Heart right ventricle (tissue), 16 donors: ENCODE measurements around the gene FILIP1L. TPM values are rescaled to one million over a fixed set of nuclear protein-coding genes. Genes with fewer than 3 reads are reported as not detected.

Source experiments
- ATAC-seq, 8 donors: fragments of 200-7000 bp; cut with Tn5 transposase; one replicate each; pipeline ENCODE4 v1.9.1; 2020; ENCODE audit warnings: mild to moderate bottlenecking in 8 of 8, moderate library complexity in 8 of 8, moderate number of reproducible peaks in 1 of 8
- DNase-seq, 2 donors: peaks; one replicate each; pipeline ENCODE4 v3.0.0-alpha.2; 2020
- H3K27ac ChIP-seq, 10 donors: fragments of 200-600 bp; sonication (generic) in 2 of 10; one replicate each; pipeline versions ENCODE4 v1.5.0 to v1.8.0; 2020 to 2022; ENCODE audit warnings: mild to moderate bottlenecking in 3 of 10
- H3K27me3 ChIP-seq, 7 donors: fragments of 200-600 bp; one replicate each; pipeline ENCODE4 v1.8.0; 2021 to 2022; ENCODE audit warnings: mild to moderate bottlenecking in 2 of 7
- H3K36me3 ChIP-seq, 9 donors: fragments of 200-600 bp; sonication (generic) in 1 of 9; one replicate each; pipeline versions ENCODE4 v1.5.0 to v1.8.0; 2020 to 2022; ENCODE audit warnings: mild to moderate bottlenecking in 2 of 9
- H3K4me1 ChIP-seq, 9 donors: fragments of 200-600 bp; sonication (generic) in 1 of 9; one replicate each; pipeline versions ENCODE4 v1.5.0 to v1.8.0; 2020 to 2022; ENCODE audit warnings: mild to moderate bottlenecking in 4 of 9
- H3K4me3 ChIP-seq, 10 donors: fragments of 200-600 bp; sonication (generic) in 2 of 10; one replicate each; pipeline versions ENCODE4 v1.5.0 to v1.8.0; 2020 to 2022; ENCODE audit warnings: mild to moderate bottlenecking in 7 of 10, moderate library complexity in 2 of 10
- H3K9me3 ChIP-seq, 11 donors: fragments of 200-600 bp in 10 of 11; sonication (generic) in 2 of 11; one replicate each; pipeline versions ENCODE4 v1.5.0 to v1.8.0; 2013 to 2022; ENCODE audit warnings: mild to moderate bottlenecking in 2 of 11, control low read depth in 1 of 11, moderate library complexity in 1 of 11
- WGBS, 2 donors: extraction: QIAGEN DNeasy Blood & Tissue Kit; methylation state at CpG; one replicate each; pipeline ENCODE4 v1.1.7; 2013; ENCODE audit warnings: inconsistent platforms in 1 of 2; 5-methylcytosine and 5-hydroxymethylcytosine counted together
- intact Hi-C, 10 donors: fragments of 100-400 bp; cut with DNase I; formaldehyde crosslinking; loops; one replicate each; pipeline versions ENCODE4 v1.11.1 to v1.14.2; 2022
- polyA plus RNA-seq, 2 donors: library from polyadenylated mRNA; stranded (reverse); fragments of 200-250 nt; gene quantifications; one replicate each; pipeline ENCODE4 v1.2.3, GENCODE V29; 2013
- total RNA-seq, 10 donors: library from RNA; stranded (reverse); fragmentation: NEBNext Ultra II Directional in 3 of 10; extraction: Animal tissue kit (Norgen Biotek cat#: 25700) in 3 of 10; gene quantifications; one replicate each; pipeline versions ENCODE4 v1.2.1 to v1.2.4, GENCODE V29; 2021 to 2023
- TF ChIP-seq, protein P1 (sequence below), 9 donors: fragments of 200-600 bp; sonication (generic) in 2 of 9; IDR thresholded peaks; one replicate each; pipeline versions ENCODE4 v1.5.0 to v1.8.0; 2021 to 2022; ENCODE audit warnings: antibody characterized with exemption in 9 of 9, mild to moderate bottlenecking in 5 of 9, moderate library complexity in 1 of 9
- donor health status: Arrhythmogenic right ventricular cardiomyopathy.
- donor health status: ischemic (EF 13 %, LVEDD 7.1; RV severe dilation, severe dysfunction).
- donor health status: healthy with polysubstance abuse.
- donor health status: DM: no; HTN: yes; CAD: no.
- donor health status: DM: no; HTN: no; CAD: no.
- donor health status: ischemic (EF 25% LVEDD 6.9; RV normal size, moderate dysfunction).
- donor health status: ischemic (EF 25% LVEDD 5.7; RV mildly dilated, moderate dysfunction).
- donor health status: healthy.
- donor health status: DM: yes; HTN: yes; CAD: no.
- donor health status: Ischemic cardiomyopathy.
- donor health status: ischemic (EF 35%, LVEDD 5.7; RV mildly dilated, moderate dysfunction).
- donor health status: nonischemic (EF 11% LVEDD 7.7; RV severe dilation, severe dysfunction).
- donor health status: DM: yes; HTN: yes; CAD: no.
- donor health status: PGD.
- donor health status: ischemic (EF 29% LVEDD 5.4; RV normal size, mild dysfunction).
- donor health status: nonischemic (EF 23%, LVEDD 6.1; RV moderate dilation, normal function).

The FILIP1L gene
- total and polyA plus RNA-seq, 12 donors: 15.9 to 134 (median 64.3) TPM

DNA sequence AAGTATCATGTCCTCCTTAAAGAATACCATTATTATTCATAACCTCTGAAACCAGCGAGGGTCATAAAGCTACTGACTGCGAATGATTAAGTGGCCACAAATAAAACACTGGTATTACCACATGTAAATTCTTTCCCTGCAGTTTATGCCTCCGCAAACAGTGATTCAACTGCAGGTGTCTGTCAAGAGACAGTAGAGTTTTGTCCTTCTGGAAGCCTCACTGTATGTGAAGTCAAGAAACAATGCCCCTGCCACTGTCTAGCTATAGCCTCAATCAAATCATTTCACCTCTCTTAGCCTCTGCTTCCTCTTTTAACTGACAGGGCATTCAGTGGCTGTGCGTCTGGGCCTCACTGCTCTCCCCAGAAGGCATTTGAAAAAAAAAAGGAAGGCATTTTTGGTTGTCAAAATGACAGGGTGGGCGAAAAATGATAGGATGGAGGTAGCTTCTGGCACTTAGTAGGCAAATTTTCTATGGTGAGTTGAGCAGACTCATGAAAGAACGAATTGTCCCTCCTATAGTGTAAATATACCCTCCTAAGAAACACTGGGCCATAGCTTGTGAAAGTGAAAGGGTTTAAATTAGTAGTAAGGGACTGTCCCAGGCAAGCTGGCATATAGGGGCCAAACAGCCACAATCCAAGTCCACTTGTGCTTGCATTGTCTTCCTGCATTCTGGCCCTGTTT lies 66.7 kb downstream of the FILIP1L start:
- DNase-seq: peak in 1 of 2 donors; percentile 16
- WGBS, 2 donors: 73 to 88% methylated on average over 6 of the region's 6 CpGs
- Histone ChIP-seq H3K27ac (peak overlapping the region in 8 of 10 donors; percentile 42 to 91 (median 79)), H3K4me3 (peak overlapping the region in 1 of 10 donors; percentile 2), H3K36me3 (no peaks in the 10 kb centered on the region), H3K4me1 (peaks cover 3 to 62% (median 36%) of the 10 kb centered on the region in 9 donors), H3K9me3 (no peaks in the 10 kb centered on the region), H3K27me3 (no peaks in the 10 kb centered on the region)
- intact Hi-C loops: loop anchor here in 4 of 10 donors (5.0 to 10.0 kb wide), 2 partner anchors 120 to 173 kb away; no protein-coding TSS in a partner anchor
- ATAC-seq: peak in 6 of 8 donors; percentile 15 to 47 (median 37)
- TF ChIP-seq, protein P1, sequence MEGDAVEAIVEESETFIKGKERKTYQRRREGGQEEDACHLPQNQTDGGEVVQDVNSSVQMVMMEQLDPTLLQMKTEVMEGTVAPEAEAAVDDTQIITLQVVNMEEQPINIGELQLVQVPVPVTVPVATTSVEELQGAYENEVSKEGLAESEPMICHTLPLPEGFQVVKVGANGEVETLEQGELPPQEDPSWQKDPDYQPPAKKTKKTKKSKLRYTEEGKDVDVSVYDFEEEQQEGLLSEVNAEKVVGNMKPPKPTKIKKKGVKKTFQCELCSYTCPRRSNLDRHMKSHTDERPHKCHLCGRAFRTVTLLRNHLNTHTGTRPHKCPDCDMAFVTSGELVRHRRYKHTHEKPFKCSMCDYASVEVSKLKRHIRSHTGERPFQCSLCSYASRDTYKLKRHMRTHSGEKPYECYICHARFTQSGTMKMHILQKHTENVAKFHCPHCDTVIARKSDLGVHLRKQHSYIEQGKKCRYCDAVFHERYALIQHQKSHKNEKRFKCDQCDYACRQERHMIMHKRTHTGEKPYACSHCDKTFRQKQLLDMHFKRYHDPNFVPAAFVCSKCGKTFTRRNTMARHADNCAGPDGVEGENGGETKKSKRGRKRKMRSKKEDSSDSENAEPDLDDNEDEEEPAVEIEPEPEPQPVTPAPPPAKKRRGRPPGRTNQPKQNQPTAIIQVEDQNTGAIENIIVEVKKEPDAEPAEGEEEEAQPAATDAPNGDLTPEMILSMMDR (IDR thresholded peaks at IDR 0.05): no peak

DNA sequence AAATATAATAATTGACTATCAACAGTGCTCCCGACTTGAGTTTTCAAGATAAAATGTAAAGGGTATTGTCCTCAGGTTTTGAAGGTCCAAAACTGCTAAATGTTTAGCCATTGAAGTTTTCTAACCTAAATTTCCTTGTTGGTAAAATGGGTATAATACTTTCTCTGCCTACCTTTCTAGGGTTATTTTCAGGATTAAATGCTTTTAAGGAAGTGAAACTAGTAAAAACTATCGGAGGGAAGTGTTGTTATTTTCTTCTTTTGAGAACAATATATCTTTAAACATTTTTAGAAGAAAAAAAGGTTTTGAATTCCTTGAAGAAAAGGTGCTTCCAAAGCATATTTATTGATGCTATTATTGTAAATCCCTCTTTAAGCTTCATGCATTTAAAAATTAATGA lies 67.3 kb downstream of the FILIP1L start:
- ATAC-seq: no peak
- Histone ChIP-seq H3K27ac (peak overlapping the region in 7 of 10 donors; percentile 45 to 91 (median 85)), H3K4me1 (peaks cover 8 to 68% (median 42%) of the 10 kb centered on the region in 9 donors), H3K4me3 (no peak overlapping the region), H3K9me3 (no peaks in the 10 kb centered on the region), H3K36me3 (no peaks in the 10 kb centered on the region), H3K27me3 (no peaks in the 10 kb centered on the region)
- TF ChIP-seq, protein P1 (IDR thresholded peaks at IDR 0.05): no peak
- no peak for DNase-seq
- WGBS, 2 donors: 73 to 81% methylated on average over 2 of the region's 2 CpGs
- intact Hi-C loops: loop anchor here in 4 of 10 donors (5.0 to 10.0 kb wide), 2 partner anchors 120 to 172 kb away; no protein-coding TSS in a partner anchor

DNA sequence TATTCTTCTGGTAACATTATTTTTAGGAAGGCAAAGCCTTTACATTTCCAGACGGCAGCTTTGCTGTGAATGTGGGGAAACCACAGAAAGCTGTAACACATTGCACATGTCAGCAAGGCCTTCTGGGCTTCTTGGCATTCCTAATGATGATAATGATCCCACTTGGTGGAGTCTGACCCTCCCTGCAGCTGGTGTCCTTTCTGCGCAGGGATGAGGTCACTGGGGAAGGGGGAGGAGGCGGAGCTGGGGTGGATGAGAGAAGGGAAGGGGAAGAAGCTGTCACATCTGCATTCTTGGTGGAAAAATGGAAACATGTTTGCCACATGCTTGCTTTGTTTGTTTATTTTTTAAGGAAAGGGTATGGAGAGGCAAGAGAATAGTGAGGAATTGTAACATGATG lies 68.6 kb downstream of the FILIP1L start:
- Histone ChIP-seq H3K9me3 (no peaks in the 10 kb centered on the region), H3K4me1 (peaks cover 14 to 81% (median 55%) of the 10 kb centered on the region in 9 donors), H3K36me3 (no peaks in the 10 kb centered on the region), H3K27me3 (no peaks in the 10 kb centered on the region), H3K27ac (peak overlapping the region; percentile 16 to 91 (median 72)), H3K4me3 (no peak overlapping the region)
- WGBS, 2 donors: 49 to 64% methylated on average over 3 of the region's 3 CpGs
- TF ChIP-seq, protein P1 (IDR thresholded peaks at IDR 0.05): no peak
- intact Hi-C loops: loop anchor here in 4 of 10 donors (5.0 to 10.0 kb wide), 2 partner anchors 118 to 171 kb away; no protein-coding TSS in a partner anchor
- DNase-seq (peak; percentile 68 to 86), ATAC-seq (peak in 7 of 8 donors; percentile 68 to 88 (median 79))

DNA sequence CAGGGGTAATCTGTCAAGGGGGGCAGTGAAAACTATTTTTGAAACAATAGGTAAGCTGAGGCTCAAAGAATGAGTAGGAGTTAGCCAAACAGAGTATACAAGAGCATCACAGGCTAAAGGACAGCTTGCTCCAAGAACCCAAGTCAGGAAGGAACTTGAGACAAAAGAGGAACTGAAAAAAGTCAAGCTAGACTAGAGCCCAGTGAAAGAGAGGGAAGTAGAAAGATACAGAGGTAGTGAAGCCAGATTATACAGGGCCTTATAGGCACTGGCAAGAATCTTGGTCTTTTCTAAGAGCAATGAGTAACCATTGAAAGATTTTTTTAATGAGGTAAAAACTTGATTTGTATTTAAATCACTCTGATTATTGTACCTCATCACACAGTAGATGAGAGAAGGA lies 69.9 kb downstream of the FILIP1L start:
- H3K27ac ChIP-seq: peak overlapping the region in 6 of 10 donors; percentile 71 to 91 (median 86)

More for the DNA sequence above, 69.9 kb downstream of the FILIP1L start:
- Histone ChIP-seq H3K4me3 (no peak overlapping the region), H3K9me3 (no peaks in the 10 kb centered on the region), H3K36me3 (no peaks in the 10 kb centered on the region), H3K27me3 (no peaks in the 10 kb centered on the region), H3K4me1 (peaks cover 14 to 89% (median 64%) of the 10 kb centered on the region in 9 donors)
- intact Hi-C loops: loop anchor here in 6 of 10 donors (5.0 to 10.0 kb wide), 6 partner anchors 37 to 197 kb away; no protein-coding TSS in a partner anchor
- TF ChIP-seq, protein P1 (IDR thresholded peaks at IDR 0.05): no peak
- DNase-seq (no peak), ATAC-seq (peak in 2 of 8 donors; percentile 2 to 6)
